Neural progenitor cell (in vitro differentiated cells): ENCODE results near the gene ZFYVE9.
"Not testable (repeated sequence)": the region's sequence is repeated elsewhere in the genome, so short reads cannot be mapped to it uniquely, and the experiment has no call there.

Source experiments
- CTCF ChIP-seq: fragments of 200-600 bp; sonication (generic); IDR thresholded peaks from 2 replicates; pipeline ENCODE4 v1.5.1; 2017; ENCODE audit warnings: antibody characterized with exemption, mild to moderate bottlenecking
- EZH2 ChIP-seq: fragments of 200-600 bp; sonication (generic); IDR thresholded peaks from 2 replicates; pipeline ENCODE4 v1.6.1; 2017; ENCODE audit warnings: antibody characterized with exemption, mild to moderate bottlenecking, moderate library complexity
- EZH2phosphoT487 ChIP-seq: fragments of 200-600 bp; sonication (generic); IDR thresholded peaks from 2 replicates; pipeline ENCODE4 v1.6.1; 2017; ENCODE audit warnings: antibody characterized with exemption

- not testable (repeated sequence) for TF ChIP-seq CTCF, EZH2phosphoT487, EZH2
Observed at GRCh38 chr1:52181759-52182158, 39.9 kb downstream of the ZFYVE9 start.
